GM20000 (cell line): ENCODE results near the gene SNX7.

Experiments used
- DNase-seq: peaks from one replicate; pipeline ENCODE4 v3.0.0; 2012; ENCODE audit warnings: low spot score
- CTCF ChIP-seq: IDR thresholded peaks from 2 replicates; pipeline ENCODE4 v1.5.1; 2012; ENCODE audit warnings: mild to moderate bottlenecking, control low read depth; ENCODE audit errors: extremely low read depth, missing control alignments

The SNX7 gene

GRCh38 chr1:98794196-98794886 lies 132.8 kb downstream of the SNX7 start:
- DNase-seq = peak; percentile 47
- peak; percentile 64 for TF ChIP-seq CTCF

GRCh38 chr1:98796049-98796448 lies 134.5 kb downstream of the SNX7 start:
- DNase-seq = no peak
- no peak for TF ChIP-seq CTCF

- no peak for DNase-seq
- no peak for TF ChIP-seq CTCF
Observed at GRCh38 chr1:98797506-98797905, 136.0 kb downstream of the SNX7 start.
